Activated CD4-positive, CD25-positive, alpha-beta regulatory T cell treated with anti-CD3 and anti-CD28 coated beads, Interleukin-2, amount 50 U/mL, for 16 hours (primary cell): Measurements from ENCODE around the gene CCNB2.
A peak's percentile ranks its signal among the peaks of the same experiment; 100 is the strongest.
"Not testable (repeated sequence)": the region's sequence is repeated elsewhere in the genome, so short reads cannot be mapped to it uniquely, and the experiment has no call there.

Experiments
- DNase-seq: peaks from one replicate; pipeline ENCODE4 v3.0.0-alpha.2; 2020; ENCODE audit warnings: low read depth, low spot score

Gene CCNB2

DNA sequence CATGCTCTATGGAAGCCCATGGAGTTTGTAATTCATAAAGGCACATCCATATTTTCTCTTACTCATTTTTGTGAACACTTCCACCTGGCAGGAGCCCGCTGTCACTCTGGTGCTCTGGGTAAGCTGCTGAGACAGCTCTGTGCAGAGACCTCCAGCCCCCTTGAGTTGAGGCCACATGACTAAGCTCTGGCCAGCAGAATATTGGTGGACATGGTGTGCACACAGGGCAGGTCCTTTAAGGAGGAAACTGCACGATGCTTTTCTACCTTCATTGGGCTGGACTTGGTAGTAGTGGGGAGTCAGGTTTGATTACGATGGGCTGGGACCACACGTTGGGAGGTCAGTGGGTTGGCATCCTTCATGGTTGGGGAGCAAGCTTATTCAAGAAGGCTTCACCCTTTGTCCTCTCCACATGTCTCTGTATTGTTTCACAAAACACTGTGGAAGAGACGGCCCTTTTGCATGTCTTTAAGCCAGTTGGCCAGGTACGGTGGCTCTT is 29.0 kb downstream of the CCNB2 start:
- no peak for DNase-seq

DNA sequence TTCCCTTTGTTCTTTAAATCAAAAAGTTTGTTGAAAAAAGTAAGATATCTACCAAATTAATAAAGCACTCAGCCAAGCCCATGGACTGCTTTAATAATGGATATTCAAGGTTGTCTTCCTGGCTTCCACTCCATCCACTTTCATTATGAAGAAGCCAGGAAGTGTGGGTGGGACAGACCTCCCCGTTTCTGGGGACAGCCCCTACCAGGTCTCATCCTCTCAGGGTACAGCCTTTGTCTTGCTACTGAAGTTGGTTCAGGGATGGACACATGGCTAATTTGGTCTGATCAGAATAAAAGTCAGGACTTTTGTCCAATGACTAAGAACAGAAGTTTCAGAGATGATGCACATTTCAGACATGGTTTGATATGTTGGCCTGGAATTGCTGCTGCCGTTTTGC is 32.6 kb downstream of the CCNB2 start:
- no peak for DNase-seq

DNA sequence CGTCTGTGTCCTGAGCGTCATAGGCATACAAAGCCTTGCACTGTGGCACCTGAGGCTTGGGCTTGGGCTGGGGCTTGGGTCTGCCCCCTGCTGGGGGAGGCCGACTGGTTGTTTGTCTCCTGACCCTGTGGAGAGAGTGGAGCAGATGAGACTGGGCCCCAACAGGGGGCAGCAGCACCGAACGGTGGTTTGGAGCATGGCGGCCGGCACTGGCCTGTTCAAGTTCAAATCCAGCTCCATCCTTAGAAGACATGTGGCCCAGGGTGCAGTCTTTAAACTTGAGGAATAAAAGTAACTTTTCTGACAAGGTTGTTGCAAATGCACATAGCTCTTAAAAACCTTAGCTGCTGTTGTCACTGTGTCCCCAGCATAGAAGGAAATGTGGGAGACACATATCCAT is 33.3 kb downstream of the CCNB2 start:
- DNase-seq: peak; percentile 4

DNA sequence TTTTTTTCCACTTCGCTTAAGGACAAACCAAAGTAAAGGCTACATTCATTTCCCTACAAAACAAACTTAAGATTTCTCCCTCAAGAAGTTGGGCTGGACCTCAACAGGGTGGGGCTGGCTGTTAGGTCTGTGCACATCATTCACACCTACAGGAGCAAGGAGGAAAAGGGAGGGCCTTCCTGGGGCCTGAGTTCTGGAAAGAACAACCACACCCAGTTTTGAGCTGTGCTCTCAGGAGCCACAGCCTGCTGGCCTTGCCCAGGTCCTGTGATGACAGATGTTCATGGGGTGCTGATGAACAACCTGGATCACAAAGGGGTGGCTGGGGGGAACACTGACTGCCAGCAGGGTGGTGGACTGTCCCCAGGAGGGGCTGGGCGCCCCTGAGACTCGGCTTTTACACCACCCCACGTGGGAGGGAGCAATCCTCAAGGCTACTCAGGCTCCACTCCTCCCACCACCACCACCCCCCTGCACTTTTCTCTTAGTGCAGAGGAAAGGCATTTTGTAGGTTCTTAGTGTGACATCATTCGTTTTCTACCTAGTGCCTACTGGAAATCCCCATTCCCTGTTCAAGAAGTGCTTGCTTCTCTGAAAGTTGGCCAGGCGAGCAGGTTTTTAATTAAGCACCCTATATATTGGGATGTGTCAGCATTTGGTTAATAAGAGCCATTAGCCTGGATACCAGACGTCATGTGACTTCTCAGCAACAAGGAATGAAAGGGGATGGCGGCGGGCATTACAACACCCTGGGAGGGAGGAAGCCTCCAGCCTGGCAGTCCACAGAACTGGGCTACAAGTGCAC is 35.7 kb downstream of the CCNB2 start:
- no peak for DNase-seq

DNA sequence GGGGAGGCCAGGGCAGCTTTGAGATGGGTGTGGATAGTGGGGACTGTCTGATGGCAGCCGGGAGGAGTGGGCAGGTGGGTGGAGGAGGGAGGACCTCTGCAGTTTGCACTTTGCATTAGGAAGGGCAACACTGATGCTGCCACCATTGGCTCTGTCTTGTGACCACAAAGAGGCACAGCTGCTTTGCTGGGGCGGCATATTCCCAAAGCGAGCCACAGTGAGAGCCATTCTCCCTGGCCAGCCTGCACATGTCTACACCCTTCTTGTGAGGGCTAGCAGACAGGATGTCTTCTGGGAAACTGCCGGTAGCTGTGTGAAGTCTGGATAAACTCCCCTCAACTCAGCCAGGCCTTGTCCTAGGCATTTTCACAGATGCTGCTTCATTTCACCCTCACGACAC is 38.3 kb downstream of the CCNB2 start:
- DNase-seq: no peak

DNA sequence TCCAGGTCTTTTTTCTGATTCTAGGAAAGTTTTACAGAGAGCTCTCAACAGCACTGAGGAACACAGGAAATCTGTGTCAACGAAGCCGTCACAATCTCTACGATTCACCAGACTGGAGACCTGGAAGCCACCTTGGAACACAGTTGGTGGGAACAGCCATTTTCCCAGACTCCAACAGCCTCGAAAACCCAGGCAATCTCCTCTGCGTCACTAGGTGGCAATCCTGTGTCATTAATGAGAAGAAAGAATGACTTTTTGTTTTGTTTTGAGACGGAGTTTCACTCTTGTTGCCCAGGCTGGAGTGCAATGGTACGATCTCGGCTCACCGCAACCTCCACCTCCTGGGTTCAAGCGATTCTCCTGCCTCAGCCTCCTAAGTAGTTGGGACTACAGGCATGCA is 39.6 kb downstream of the CCNB2 start:
- DNase-seq: not testable (repeated sequence)

DNA sequence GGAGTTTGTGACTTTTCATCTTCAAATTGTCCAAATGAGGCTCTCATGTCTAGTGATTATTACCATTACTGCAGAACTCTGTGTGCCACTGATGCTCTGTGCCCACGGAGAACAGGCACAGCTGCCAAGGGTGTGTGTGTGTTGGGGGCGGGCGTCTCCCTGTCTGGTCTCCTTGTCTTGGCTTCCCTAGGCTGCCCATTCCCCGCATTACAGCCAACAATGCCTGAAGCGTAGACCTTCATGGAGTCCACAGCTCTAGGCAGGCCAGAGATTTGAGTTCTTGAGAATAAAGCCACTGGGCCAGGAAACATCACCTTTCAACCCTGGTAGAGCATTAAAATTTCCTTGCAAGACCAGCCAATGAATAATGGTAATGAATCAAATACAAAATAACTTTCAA is 42.7 kb downstream of the CCNB2 start:
- DNase-seq: no peak

DNA sequence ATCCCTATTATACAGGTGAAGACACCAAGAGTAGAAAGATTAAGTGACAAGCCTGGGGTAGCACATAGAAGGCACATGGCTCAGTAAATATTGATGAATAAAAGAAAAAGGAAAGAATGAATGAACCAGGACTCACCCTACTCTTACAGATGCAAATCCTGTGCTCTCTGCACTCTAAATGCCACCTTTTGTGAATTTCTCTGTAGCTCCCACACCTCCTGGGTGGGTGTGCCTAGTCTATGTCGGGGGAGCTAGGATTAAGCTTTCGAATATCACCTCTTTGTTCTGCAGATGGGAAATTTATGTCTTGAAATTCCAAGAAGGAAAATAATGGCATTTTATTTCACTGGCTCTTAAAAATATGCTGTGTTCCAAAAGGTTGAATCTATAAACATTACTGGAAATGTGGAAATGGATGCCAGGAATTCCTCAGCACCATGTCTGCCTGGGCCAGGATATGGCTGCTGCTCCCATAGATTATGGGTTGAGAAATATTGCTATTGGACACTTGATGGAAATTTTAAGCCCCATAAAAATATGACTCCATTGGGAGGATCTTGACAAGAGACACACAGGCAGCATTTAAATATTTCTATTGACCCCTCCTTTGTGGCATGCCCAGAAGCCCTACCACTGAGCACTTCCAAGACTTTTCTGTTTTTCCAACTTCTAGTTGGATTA is 43.3 kb downstream of the CCNB2 start:
- DNase-seq: no peak

DNA sequence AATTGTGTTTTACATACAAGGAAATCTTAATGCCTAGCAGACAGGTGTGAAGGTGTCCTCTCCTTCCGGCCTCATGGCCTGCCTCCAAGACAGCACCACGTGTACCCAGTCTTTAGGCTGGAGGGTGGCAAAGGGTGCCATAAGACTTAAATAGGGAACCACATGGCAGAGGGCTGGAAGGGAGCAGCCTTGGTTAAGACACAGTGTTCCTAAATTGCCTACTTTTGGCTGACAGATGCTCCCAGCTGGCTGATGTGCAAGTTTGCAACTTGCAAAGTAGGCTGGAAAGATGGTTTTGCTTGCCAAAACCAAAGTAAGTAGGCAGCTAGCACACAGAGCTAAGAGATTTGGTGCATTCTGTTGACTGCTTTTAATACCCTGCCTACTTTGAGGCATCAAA is 45.2 kb downstream of the CCNB2 start:
- no peak for DNase-seq

DNA sequence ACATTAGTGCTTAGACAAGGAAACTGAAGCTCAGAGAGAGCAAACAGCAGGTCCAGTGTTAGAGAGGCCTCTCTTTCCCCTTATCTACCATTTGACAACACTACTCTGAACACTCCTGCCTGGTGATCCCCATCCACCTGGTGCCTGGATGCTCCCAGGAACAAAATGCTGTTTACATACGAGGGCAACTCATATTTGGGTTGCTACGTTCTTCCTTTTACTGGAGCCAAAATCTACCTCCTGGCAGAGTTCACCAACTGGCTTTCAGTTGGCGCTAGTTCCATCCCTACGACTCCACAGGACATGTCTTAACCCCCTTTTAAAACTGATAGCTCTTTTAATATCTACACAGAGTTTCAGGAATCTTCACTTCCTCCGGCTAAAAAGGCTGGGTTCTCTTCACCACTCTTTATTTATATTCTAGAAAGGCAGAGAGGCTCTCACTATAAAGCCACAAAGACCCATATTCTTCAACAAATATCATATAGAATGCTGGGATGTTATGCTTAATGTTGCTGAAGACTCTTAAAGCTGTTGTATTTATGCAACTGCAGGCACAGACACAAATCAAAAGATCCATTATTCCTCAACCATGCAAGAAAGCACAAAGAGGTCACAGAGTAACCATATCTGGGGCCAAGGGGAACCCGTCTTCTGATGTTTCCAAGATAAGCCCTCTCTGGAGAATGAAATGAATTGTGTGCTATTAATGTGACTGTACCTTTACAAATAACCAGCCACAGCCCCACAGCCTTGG is 47.9 kb downstream of the CCNB2 start:
- no peak for DNase-seq

DNA sequence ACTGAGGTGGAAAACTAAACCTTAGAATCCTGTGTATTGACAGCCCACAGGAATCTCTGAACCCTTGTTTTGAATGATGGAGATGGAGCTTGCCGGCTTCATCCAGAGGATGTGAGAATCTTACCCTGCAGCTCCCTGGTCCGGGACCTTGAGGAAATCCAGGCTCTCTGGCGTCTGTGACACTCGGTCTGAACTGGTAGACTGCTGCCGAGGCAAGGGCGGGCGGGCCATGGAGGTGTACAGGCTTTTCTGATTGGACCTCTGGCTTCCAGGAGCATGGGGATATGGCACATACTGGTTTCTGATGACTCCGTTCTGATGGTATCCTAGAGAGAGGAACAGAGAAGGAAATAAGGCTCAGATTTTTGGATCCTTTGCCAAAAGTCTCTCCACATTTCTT is 48.5 kb downstream of the CCNB2 start:
- no peak for DNase-seq

DNA sequence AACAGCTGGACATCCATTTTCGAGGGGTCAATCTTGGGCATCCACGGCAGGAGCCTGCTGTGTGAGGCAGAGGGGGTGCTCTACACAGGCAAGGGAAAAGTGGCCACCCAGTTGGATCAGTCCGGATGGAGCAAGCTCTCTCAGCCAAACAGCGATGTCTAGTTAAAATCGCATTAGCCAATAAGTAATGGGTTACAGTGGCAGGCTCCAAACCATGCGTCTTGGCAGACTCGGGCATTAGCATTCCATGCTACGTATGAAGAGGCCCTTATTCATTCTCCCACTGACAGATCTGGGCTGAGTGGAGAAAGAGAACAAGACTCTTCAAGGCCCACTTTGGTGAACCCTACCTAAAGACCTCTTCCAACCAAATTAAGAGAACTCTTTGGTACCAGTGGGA is 49.3 kb downstream of the CCNB2 start:
- DNase-seq: no peak

DNA sequence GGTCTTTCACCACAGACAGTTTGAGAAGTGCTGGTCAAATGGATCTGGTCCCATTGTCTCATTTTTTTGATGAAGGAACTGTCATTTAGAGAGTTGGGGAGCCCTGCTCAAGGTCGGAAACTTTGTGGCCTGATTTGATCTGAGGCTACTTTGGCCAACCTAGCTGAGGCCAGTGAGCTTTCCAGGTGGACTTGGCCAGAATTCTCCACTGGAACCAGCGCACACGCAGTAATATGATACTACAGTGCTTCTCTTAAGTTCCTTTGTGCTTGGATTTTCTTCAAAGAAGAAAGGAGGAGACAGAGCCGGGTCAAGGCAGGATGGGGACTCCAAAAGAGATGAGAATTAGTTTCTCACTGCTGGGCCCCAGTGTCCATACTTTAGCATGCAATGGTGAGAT is 50.5 kb downstream of the CCNB2 start:
- DNase-seq: no peak

DNA sequence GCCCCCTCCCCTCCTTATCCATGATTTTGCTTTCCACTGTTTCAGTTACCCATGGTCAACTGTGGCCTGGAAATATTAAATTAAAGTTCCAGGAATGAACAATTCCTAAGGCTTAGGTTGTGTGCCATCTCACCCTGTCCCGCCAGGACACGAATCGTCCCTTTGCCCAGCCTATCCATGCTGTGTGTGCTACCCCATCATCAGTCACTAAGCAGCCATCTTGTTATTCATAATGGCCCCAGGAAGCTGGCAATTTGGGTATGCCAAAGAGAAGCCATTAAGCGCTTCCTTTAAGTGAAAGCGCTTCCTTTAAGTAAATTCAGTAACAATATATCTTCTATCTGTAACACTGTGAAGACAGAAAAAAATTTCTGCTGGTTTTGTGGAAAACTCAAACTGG is 52.5 kb downstream of the CCNB2 start:
- DNase-seq: no peak

DNA sequence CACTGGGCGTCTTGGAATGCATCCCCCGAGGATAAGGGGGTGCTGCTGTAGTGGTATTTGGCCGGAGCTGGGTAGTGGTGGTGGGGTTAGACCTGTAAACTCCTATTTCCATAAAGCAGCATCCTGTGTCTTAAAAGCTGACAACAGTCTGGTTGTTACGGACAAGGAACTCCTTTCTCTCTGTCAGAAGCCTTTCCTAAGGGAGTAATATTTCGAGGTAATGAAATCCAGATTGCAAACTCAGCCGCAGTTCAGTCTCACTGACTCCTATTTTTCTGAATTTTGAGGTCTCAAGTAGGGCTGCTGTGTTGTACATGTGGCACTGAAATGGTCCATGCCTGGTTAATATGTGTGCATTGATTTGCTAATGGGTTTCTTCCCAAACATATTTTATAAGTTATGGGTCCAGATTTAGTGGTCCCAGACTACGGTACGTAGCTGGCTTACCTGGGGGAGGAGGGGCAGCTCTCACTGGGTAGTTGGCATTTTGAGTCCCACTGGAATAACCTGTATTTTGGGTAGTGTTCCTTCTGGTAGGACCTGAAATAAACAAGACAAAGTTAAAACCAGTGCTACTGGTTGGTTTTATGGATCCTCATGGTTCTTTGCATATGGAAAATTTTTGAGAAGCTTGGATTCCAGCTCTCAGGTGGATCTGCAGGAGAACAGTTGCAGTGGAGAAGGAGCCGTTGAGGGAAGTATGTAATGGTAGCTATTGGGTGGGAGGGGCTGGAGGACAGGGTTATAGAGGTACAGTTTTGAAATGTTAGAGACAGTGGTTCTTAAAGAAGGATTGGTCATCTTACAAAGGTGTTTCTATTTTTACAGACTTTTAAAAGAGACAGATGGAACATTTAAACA is 53.1 kb downstream of the CCNB2 start:
- no peak for DNase-seq

DNA sequence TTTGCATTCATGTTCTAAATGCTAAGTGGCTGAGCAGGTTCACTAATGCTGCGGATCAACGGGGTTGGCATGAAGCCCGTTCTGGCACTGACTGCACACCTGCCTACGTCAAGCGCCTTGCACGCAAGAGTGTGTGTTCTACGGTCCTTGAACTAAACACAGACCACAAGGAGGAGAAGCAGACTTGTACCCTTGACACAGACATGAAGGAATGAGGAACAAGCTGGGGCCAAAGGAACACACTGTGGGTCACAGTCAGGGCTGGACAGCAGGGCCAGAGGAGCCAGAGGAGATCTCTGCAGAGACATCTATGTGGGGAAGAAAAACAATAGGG is 53.7 kb downstream of the CCNB2 start:
- no peak for DNase-seq

DNA sequence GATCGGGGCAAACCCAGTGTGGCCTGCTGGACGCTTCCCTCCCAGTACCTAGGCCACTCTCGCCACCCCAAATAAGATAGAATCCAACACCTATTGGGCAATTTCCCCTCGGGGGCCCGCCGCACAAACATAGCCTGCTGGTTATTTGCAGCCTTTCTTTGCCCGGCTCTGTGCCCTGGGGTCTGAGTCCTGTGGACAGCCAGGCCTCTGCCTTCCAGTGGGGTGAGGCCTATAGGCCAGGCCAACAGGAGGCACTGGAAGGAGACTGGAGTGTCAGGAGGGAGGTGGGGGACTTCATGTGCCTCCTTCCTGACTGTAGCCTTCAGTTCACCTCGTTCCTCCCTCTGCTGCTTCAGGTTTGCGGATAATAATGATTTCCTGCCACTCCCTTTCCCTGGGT is 54.3 kb downstream of the CCNB2 start:
- no peak for DNase-seq

DNA sequence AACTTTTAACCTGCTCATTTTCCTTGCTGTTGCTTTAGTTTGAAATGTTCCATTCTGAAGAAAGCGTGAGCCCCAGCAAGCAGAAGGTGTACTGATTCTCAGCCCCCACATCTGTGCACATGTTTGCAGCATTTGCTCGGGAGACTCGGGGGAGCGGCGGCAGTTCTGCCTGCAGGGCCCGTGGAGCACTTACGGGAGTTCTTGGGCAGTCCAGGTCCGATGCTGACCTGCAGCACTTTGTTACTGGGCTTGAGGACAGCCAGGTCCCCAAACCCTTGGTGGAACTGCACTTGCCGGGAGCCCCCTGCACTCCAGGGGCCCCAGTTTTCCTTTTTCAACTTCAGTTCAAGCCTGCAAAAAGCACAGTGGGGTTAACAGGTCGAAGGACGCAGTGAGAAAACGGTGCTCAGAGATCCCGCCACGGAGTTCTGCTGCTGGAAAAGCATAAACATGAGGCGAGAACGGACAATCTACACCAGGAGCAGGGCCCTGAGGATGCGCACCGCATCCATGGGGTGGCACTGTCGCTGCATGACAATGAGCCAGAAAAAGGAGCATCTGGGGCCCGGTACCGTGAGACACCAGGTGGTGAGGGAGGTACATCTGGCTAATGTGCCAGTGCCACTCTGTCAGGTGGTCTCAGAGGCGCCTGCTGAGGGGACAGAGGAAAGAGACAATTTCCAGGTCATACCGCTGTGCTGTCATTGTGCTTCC is 56.1 kb downstream of the CCNB2 start:
- DNase-seq: no peak

DNA sequence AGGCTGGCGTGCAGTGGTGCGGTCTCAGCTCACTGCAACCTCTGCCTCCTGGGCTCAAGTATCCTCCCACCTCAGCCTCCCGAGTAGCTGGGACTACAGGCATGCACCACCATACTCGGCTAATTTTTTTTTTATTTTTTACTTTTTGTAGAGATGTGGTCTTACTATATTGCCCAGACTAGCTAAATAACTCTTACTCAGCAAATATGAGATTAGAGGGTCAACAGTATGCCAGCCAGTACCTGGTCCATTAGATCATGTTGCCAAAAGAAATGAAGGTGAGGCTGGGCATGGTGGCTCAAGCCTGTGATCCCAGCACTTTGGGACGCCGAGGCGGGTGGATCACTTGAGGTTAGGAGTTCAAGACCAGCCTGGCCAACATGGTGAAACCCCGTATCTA is 57.1 kb downstream of the CCNB2 start:
- not testable (repeated sequence) for DNase-seq

DNA sequence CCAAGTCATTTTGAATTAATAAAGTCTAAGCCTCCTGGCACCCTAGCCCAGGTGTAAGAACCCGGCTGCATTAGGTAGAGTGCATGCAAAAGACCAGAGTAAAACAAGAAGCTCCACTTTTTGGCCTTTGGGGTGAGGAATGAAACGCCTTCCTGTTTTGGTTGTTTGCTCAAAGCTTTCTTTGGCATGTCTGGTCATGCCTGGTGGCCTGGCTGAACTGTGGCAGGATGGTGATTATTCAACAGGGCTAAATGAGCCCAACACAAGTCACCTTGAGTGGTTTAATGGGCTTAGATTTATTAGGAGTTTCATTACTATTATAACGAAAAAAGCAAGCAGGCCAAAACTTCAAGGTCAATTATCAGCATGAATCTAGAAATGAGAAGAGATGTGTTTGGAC is 60.8 kb downstream of the CCNB2 start:
- no peak for DNase-seq

DNA sequence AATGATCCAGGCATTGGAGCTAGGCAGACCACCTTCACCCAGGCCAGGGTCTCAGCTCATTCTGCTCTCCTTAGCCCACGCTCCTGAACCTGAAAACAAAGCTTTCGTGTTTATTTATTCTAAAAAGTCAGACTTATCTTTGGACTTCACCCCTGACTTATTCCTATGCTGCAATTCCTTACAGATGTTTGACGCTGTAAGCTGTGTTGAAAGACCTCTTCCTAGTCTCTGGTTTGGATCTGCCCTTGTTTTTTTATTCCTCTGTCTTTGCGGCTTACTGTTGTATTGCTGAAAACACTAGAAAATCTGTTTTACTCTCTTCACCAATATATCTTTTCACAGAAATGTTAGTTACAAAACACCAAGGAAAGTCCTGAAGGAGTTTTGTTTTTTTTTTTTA is 61.2 kb downstream of the CCNB2 start:
- no peak for DNase-seq
